ENCODE measurements around the gene UBE2Q2.

- TF ChIP-seq EZH2 (IDR thresholded peaks at IDR 0.05; ENCODE audit: insufficient read depth, poor library complexity, severe bottlenecking), result no peak
- no peak for TF ChIP-seq EZH2phosphoT487 (IDR thresholded peaks at IDR 0.05; ENCODE audit: insufficient read depth, low read depth)
Measured at GRCh38 chr15:75817138-75817935, 25.9 kb upstream of the UBE2Q2 start.
